ENCODE results near the gene GNG12.

- TF ChIP-seq, protein P1, sequence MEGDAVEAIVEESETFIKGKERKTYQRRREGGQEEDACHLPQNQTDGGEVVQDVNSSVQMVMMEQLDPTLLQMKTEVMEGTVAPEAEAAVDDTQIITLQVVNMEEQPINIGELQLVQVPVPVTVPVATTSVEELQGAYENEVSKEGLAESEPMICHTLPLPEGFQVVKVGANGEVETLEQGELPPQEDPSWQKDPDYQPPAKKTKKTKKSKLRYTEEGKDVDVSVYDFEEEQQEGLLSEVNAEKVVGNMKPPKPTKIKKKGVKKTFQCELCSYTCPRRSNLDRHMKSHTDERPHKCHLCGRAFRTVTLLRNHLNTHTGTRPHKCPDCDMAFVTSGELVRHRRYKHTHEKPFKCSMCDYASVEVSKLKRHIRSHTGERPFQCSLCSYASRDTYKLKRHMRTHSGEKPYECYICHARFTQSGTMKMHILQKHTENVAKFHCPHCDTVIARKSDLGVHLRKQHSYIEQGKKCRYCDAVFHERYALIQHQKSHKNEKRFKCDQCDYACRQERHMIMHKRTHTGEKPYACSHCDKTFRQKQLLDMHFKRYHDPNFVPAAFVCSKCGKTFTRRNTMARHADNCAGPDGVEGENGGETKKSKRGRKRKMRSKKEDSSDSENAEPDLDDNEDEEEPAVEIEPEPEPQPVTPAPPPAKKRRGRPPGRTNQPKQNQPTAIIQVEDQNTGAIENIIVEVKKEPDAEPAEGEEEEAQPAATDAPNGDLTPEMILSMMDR (IDR thresholded peaks at IDR 0.05 in 8 of 11, conservative IDR thresholded peaks at IDR 0.05 in 3 of 11) = no peak
- TF ChIP-seq POLR2AphosphoS5 (IDR thresholded peaks at IDR 0.05) = no peak
Observed at GRCh38 chr1:67769633-67770256, 63.5 kb downstream of the GNG12 start.
